GM19351 (cell line): ENCODE data around the gene TRIO.
"Not testable (repeated sequence)": the region's sequence is repeated elsewhere in the genome, so short reads cannot be mapped to it uniquely, and the experiment has no call there.

Experiments
- ATAC-seq: cut with Tn5 transposase; IDR thresholded peaks from one replicate; pipeline ENCODE4 v1.9.1; 2021; ENCODE audit warnings: mild to moderate bottlenecking, moderate library complexity; ENCODE audit not compliant: unreplicated experiment

TRIO gene

DNA sequence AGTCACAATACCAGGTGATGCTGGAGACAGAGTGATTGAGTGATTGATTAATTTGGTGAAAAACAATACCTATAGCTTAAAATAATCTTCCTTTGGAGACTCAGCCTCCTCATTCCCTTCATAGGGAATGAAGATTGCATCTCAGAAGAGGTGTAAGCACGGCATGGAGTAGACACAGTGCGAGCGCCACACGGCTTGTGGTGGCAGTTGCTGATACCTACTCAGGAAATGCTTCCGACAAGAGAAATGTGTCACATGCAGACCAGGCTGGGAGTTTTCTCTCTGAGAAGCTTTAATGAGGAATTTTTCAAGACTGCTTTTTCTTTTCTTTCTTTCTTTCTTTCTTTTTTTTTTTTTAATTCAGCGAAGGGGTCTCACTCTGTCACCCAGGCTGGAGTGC, 226.6 kb downstream of the TRIO start:
- no peak for ATAC-seq

DNA sequence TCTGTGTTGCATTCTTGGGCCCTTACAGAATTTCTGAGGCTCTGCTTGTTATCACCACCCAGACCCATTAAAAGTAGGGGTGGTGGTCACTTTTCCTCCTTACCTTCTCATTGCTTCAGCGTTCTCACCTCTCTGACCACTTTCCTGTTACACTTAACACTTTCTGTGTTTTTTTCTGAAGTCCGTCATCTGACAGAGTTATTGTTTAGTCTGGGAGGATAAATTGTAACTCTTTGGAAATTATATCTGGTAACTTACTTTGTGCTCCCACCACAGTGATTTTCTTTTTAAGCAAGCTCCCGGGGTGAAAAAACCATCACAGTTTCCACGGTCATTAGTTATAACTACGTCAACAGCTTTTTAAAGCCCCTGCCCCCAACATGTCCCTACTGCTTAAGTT, 227.2 kb downstream of the TRIO start:
- ATAC-seq = no peak

DNA sequence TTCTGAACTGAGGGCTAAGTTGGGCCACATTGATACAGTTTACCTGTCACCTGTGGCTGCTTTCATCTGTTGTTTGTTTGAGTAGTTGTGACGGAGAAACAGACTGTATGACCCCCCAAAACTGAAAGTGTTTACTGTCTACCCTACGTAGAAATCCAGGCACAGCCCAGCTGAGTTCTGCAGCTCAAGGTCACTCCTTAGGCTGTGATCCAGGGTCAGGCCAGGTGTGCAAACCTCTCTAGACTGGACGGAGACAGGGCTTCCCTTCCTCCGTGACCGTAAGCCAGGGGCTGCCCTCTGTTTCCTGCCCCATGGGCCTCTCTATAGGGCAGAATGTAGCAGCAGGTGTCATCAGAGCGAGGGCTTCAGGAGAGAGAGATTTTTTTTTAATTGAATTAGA, 230.5 kb downstream of the TRIO start:
- ATAC-seq = peak; percentile 51

DNA sequence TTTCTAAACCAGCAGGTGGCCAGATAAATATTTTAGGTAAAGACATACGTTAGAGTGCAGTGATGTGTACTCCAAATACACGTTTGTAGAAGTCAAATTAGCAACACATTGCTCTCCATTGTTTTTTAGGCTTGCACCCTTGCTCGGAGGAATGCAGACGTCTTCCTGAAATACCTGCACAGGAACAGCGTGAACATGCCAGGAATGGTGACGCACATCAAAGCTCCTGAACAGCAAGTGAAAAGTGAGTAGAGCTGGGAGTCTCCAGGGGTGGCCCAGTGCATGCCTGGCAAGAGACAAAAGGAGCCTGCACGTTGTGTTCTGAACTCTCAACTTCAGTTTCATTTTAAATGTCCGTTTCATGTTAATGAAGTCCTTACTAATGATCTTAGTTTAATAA, 231.0 kb downstream of the TRIO start:
- peak; percentile 42 for ATAC-seq

DNA sequence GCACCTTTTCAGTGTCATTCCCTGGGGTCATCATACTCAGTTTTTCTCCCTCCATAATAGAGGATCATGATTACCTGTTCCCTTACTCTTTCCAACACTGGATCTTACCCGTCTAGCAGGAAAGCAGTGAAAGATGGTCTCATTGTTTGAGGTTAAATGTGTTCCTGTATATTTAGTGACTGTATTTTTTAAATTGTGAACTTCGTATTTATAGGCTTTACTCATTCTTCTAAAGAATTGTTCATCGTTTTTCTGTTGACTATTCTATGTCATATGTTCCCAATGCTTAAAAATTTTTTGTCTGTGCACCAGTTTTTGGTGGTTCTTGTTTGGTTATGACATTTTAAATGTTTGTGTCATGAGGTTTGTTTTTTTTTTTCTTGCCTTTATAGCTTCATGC, 233.6 kb downstream of the TRIO start:
- ATAC-seq = no peak

DNA sequence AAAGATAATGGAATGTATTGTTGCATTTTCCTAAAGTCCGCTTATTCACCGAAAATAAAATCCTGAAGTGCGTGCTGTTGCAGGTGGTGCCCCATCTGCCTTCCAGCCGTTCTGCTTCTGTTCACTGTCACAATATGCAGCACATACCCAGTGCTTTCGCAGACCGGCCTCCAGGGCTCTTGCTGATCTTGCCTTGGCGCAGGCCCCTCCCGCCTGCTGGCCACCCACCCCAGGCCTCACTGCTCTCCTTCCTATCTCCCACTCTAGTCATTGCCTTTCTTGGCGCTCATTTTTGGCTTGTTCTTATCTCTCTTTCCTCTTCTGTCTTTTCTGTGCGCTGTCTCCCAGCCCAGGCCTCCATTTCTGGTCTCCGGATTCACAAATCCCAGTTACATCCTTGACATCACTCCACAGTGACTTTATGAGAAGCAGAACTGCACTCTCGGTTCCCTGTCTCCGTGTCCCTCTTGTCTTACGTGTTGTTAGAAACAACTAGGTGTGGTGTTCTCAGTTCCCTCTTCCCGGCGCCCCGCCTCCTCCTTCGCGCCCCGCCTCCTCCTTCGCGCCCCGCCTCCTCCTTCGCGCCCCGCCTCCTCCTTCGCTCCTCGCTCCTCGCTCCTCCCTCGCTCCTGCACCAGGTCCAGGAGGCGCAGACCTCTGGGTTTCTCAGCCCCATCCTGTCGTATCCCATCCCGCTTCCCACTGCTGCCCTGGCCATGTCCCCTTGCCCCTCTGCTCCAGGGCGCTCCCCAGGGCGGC, 236.8 kb downstream of the TRIO start:
- ATAC-seq = peak; percentile 83

DNA sequence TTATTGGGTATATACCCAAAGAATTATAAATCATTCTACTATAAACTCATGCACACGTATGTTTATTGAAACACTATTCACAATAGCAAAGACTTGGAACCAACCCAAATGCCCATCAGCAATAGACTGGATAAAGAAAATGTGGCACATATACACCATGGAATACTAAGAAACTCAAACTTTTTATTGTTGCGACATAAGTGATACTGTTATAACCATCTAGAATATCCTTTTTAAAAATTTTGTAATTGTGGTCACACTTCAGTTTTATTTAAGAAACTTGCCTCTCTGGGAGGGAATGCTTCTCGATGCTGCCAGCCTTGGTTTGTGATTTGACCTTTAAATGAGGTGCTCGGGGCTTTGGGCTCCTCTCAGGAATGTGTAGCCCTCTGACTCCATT, 237.6 kb downstream of the TRIO start:
- no peak for ATAC-seq

DNA sequence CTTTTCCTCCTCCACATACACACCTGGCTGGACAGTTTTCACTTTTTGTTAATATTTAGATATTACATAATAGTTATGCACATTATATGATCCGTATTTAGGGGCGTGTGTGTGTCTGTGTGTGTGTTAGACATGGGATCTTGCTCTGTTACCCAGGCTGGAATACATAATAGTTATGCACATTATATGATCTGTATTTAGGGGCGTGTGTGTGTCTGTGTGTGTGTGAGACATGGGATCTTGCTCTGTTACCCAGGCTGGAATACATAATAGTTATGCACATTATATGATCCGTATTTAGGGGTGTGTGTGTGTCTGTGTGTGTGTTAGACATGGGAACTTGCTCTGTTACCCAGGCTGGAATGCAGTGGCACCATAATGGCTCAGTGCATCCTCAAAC, 239.5 kb downstream of the TRIO start:
- ATAC-seq = no peak

DNA sequence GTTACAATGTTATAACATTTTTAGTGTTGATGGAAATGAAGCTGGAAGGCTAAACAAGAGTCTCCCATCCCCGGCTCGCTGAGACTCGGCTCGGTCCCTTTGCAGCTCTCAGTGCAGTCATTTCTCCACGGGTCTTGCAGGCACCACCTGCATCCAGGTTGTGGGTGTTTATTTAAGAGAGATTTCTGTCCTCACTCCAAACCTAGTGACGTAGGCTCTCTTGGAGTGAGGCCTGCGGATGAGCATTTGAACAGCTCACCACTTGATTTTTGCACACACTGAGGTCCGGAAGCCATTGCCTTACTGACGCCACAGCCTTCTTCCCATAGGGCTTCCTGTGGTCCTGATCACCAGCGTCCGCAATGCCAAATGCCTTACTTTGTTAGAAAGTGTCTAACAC, 240.8 kb downstream of the TRIO start:
- no peak for ATAC-seq

DNA sequence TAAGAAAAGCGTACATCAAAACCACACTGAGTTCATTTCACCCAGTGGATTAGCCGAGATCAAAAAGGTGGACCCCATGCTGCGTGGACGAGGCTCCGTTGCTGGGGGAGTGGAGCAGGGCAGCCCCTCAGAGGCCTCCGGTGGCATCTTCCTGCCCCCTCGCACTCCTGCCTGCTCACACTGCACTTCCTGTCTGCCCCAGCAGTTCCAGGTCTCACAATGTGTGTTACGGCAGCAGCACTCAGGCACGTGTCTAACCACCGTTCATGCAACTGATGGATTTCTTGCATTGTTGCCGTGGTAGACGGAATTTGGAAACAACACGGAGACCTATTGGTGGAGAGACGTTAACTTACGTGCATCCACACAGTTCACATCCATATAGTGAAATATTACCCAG, 241.9 kb downstream of the TRIO start:
- ATAC-seq = no peak

DNA sequence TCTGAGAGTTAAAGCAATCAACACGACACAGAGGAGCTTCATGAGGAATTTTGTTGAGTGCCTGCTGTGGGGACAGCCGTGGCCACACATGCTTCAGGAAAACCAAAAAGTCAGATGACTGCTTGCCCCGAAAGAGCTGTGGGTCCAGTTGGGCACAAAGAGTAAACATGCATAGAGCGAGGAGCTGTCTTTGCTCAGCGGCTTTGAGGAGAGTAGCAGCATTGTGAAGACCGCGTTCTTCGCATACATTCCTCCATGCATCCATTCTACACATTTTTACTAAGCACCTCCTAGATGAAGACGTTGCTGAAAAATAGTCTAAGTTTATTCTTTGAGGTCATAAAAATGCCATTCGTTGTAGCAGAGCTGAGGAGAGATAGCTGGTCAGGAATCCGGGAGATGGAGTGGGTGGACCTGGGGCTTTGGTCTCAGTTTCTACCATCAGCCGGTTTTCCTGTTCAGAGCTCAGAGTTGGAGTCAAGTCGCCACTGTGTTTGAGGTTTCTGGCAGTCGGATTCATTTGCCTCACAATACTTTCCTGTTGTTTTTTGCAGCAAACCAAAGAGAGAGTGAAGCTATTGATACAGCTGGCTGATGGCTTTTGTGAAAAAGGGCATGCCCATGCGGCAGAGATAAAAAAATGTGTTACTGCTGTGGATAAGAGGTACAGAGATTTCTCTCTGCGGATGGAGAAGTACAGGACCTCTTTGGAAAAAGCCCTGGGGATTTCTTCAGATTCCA, 243.9 kb downstream of the TRIO start:
- ATAC-seq = no peak

DNA sequence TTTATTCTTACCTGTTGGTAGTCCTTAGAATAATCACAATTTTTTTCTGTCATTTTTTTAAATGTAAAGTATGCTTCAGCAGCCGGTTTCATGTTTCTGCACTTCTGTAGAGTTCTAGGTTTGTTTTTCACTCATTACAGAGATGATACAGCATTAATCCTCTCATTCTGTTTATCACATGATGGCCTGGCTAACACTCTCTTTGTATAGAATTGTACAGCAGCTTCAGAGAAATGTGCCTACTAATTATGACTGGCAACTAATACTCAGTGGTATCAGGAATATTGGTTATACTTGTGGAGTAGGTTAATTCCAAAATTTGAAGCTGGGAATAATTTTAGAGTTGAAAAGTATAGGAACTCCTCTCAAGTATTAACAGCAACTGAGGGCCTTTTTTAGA, 245.6 kb downstream of the TRIO start:
- ATAC-seq = no peak

DNA sequence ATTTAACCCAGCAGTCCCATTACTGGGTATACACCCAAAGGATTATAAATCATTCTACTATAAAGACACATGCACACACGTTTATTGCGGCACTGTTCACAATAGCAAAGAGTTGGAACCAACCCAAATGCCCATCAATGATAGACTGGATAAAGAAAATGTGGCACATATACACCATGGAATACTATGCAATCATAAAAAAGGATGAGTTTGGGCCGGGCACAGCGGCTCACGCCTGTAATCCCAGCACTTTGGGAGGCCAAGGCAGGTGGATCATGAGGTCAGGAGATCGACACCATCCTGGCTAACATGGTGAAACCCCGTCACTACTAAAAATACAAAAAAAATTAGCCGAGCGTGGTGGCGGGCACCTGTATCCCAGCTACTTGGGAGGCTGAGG, 249.4 kb downstream of the TRIO start:
- not testable (repeated sequence) for ATAC-seq

DNA sequence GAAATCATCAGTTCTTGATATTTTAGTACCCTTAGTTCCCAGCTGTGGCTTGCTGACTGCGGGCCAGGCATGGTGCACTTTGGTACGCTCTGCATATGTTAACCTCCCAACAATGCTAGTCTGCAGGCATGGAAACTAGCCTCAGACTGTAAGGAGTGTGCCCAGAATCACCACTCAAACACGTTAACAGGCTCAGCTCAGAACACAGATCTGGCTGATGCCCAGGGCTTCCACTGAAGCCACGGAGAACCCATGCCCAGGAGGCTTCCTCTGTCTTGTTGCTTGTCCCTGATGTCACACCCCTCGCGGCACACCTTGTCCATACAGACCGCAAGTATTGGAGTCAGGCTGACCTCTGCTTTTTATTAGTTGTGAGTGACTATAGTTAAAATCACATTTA, 251.2 kb downstream of the TRIO start:
- ATAC-seq = no peak

DNA sequence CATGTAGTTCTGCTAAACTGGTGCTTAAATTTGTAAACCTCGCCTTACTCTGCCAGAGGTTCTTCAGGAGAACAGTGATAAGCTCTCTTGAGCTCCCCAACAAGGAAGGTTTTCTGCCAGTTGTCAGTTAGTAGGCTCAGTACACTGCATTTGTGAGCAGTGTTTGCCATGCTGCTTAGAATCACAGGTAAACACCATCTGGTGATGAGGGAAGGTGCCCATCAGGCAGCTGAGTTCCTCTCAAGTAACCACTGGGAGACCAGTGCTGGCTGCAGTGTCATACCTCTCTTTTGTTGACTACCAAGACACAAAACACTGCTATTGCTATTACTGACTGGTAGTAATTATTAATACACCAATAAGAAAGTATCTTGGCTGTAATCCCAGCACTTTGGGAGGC, 252.3 kb downstream of the TRIO start:
- no peak for ATAC-seq

DNA sequence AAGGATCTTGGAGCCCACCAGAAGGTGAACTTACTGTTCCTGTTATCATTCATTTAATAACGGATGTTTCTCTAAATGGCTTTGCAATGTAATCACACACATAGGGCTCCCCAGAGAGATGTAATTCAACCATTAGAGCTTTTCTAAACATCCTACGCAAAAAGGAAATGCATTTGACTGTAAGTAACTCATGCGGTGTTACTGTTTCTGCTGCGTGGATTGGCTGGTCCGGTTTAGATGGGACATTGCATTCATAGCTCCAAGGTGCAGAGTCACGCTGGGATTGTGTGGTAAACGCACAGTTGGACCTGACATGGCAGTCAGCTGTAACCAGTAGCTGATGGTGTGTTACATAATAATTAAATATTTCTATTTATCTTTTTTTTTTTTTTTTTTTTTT, 252.9 kb downstream of the TRIO start:
- no peak for ATAC-seq

DNA sequence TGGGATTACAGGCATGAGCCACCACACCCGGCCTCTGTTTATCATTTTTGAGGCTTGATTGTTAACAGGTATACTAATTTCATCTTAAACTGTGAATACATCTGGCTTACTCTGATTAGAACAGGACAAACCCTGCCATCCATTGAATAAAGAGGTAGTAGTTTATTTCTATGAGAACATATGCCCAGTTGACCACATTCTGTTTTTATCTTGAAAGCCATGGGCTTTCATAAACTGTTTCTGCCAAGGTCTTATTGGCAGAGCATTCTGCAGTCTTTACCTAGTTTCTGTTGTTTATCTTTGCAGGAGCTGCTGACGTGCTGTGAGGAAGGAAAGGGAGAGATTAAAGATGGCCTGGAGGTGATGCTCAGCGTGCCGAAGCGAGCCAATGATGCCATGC, 253.6 kb downstream of the TRIO start:
- no peak for ATAC-seq

DNA sequence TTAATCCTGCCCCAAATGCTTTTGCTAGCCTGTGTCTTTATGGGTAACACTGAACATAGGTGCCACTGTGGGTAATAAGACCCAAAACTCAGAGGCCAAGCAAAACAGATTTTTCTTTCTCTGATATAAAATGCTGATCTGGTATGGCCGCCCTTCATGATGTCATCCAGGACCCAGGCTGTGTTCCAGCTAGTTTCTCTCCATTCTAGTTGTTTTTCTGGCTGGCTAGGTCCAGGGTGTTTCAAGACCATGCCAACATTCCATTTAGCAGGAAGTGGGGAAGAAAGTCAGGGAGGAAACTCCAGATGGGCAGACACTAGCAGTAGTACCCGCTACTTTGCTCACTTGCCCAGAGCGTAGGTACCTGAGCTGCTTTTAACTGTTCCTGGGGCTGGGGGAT, 254.6 kb downstream of the TRIO start:
- ATAC-seq = no peak

DNA sequence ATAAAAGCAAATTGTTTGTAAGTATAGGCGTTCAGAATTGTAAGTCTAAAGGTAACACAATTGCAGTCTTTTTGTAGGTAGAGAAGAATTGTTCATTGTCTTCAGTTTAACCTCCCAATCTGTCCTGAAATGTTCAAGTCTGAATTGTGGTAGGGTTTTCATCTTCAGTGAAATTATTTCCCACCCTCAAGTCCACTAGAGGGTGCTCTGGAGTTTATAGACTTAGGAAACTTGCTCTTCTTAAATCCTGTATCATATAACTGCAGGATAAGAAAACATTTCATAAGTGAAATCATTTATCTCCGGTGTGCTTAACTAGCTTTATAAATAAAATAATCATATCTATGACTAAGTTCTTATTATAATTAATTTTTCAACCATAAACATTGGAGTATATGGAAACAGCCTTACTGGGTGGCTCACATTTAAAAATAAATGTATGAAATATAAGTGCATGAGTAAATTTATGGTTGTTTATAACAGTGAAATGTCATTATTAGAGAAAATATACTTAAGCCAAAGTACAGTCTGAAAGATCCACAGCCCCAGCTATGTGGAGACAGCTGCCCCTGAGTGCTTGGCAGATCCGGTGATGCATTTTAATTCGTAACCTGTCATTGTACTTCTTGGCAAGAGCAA, 256.0 kb downstream of the TRIO start:
- ATAC-seq = peak; percentile 69

DNA sequence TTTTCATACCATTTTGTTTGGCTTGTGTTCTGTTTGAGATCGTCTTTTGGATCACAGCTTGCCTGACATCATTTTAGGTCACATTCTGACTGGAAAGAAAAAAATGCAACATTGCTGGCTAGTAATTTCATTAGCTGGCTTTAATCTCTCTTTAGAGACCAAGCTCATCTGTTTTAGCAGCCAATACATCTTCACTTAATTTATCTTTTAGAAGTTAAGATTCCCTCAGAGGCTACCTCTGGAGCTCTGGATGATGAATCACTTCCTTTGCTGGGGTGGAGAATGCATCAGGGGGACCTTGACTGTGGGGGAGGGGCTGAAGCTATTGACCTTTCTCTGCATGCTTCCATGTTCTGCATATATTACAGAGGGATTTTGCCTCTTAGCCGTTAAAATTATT, 256.9 kb downstream of the TRIO start:
- no peak for ATAC-seq

DNA sequence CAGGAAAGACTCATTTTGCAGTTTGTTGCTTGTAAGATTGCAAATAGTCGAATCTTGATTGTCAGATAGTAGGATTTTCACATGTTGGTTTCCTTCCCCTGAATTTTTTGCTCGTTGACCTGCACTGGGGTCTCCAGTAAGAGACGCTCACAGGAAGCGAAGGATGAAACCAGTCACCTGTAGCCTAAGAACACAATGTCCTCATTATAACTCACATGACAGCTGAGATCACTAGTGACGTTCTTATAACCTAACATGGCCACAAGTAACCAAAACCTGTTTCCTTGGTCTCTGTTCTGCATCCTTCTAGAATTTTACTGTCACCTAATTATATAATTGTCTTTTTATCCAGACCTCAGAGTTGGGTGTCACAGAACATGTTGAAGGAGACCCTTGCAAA, 257.5 kb downstream of the TRIO start:
- no peak for ATAC-seq

DNA sequence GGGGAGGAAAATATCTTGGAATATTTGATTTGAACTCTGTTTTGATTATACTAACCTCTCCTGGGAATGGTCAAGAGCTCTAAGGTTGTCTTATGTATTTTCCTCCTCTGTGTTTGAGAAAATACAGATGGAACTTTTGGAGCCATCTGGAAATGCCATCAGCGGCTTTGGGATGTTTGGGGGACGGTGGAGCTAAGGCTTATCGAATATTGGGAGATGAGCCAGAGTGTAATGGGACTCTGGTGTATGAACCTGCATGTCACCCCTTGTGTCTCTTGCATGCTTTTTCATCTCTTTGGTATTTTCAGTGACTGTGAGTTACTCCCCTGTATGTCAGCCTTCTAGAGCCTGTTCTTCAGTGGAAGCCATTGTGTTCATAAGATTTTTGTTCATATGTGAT, 258.5 kb downstream of the TRIO start:
- ATAC-seq = no peak
